ENCODE data around the gene LAMTOR4.
"Not testable (repeated sequence)": the region's sequence is repeated elsewhere in the genome, so short reads cannot be mapped to it uniquely, and the experiment has no call there.

DNA sequence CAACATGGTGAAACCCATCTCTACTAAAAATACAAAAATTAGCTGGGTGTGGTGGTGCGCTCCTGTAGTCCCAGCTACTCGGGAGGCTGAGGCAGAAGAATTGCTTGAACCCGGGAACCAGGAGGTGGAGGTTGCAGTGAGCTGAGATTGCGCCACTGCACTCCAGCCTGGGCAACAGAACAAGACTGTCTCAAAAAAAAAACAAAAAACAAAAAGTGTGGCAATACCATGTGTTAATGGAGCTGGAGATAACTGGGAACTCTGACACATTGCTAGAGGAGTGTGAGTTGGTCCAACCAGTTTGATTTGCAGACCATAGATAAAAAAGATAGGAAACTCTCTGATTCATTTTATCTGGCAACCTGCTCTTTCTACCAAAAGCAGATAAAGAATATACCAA lies 2.4 kb upstream of the LAMTOR4 start:
- TF ChIP-seq SUZ12 (IDR thresholded peaks at IDR 0.05; ENCODE audit: extremely low read depth, insufficient read depth, insufficient read length); ZNF274 (IDR thresholded peaks at IDR 0.05; ENCODE audit: low read depth, low read length); YY1 (IDR thresholded peaks at IDR 0.05; ENCODE audit: insufficient read depth, insufficient read length): not testable (repeated sequence)
